GM12873 (cell line): ENCODE measurements around the gene STIM1.

ENCODE experiments used
- CTCF ChIP-seq: IDR thresholded peaks from 2 replicates; pipeline ENCODE4 v1.5.1; 2012; ENCODE audit warnings: low read depth, mild to moderate bottlenecking, moderate library complexity, low read length, control low read depth; ENCODE audit not compliant: insufficient read depth; ENCODE audit errors: missing control alignments

The STIM1 gene

GRCh38 chr11:4068962-4069361, 213.5 kb downstream of the STIM1 start:
- no peak for TF ChIP-seq CTCF

DNA sequence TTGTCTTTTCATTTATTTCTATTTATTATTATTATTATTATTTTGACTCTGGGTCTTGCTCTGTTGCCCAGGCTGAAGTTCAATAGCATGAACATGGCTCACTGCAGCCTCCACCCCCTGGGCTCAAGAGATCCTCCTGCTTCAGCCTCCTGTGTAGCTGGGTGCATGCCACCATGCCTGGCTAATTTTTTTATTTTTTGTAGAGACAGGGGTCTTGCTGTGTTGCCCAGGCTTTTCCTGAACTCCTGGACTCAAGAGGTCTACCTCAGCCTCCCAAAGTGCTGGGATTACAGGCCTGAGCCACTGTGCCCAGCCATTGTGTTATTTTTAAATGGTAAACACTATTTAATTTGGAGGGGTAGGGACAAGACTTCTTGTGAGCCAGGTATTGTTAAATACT, 215.9 kb downstream of the STIM1 start:
- TF ChIP-seq CTCF: no peak

DNA sequence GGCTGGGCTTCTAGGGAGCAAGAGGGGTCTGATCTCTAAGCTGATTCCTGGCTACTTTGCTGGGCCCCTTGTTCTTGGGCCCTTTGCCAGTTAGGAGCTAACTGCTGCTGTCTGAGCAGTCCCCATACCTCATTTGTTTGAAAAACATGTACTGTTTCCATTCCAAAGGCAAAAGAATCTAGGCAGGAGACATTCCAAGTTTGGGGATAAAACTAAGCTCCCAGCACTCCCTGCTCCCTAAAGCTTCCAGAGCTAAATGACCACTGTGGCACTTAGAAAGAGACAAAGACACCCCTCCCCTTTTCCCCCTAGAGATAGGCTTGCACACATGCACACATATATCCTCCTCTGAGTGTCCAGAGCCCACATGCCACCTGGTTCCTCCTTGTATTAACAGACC, 216.4 kb downstream of the STIM1 start:
- no peak for TF ChIP-seq CTCF

DNA sequence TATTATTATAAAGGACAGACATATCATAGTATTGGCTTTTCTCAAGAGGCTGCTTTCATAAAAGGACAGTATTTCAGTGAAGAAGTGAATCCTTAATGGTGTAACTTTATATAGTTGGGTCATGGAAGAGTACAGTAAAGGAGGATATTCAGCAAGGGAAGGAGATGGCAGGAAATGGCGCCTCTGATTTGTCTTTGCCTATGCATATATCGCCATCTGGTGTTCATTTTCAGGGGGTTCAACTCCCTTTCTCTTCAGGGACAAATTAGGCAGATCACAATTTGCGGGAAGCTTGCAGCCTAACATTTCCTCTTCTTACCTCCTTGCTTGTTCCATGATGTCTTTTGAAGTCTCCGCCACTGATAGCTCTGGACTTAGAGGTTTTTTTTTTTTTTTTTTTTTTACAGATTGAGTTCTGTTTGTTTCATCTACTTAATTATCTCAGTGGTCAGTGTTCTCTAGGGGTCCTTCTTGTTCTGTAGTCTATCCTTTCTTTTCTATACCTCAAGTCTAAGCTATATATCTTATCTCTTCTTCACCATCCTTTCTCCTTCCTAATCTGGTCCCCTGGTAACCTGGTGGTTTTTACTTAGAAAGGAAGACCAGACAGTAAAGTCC, 217.3 kb downstream of the STIM1 start:
- TF ChIP-seq CTCF: peak; percentile 84

DNA sequence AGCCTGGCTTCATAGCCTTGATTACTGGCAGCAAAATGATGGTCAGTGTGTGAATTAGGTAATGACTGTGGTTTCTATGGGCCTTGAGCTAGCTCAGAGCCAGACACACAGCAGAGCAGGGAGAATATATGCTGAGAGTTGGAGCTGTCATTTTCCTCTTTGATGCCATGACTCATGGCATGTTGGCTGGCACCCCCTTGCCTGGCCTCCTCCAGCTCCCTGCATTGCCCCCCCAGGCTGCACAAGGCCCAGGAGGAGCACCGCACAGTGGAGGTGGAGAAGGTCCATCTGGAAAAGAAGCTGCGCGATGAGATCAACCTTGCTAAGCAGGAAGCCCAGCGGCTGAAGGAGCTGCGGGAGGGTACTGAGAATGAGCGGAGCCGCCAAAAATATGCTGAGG, 218.8 kb downstream of the STIM1 start:
- no peak for TF ChIP-seq CTCF

DNA sequence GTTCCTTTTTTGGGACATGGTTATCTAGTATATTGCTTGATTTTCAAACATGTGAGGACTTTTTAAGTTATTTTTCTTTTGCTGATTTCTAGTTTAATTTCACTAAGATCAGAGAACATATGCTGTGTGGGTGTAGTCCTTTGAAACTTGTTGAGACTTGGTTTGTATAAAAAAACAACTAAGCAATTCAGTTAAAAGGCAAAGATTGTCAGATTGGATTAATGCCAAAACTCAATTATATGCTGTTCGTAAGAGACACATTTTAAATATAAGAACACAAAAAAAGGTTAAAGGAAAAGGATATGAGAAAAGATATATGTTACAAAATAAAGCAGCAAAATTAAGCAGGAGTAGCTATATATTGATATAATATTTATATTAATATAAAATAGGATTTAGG, 221.3 kb downstream of the STIM1 start:
- TF ChIP-seq CTCF: no peak

DNA sequence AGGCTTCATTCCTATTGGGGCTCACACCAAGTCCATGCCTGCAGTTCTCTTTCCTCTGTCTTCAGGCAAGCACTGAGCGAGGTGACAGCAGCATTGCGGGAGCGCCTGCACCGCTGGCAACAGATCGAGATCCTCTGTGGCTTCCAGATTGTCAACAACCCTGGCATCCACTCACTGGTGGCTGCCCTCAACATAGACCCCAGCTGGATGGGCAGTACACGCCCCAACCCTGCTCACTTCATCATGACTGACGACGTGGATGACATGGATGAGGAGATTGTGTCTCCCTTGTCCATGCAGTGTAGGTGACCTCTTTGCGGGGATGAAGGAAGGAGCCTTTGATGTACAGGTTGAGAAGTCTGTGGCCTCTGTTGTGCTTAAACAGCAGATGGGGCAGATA, 227.7 kb downstream of the STIM1 start:
- no peak for TF ChIP-seq CTCF
